RWPE2 (cell line): Measurements from ENCODE around the gene ZNF439.
"Not testable (repeated sequence)": the region's sequence is repeated elsewhere in the genome, so short reads cannot be mapped to it uniquely, and the experiment has no call there.

Experiments used
- ATAC-seq: fragments of 200-7000 bp; cut with Tn5 transposase; 3 replicates; pipeline ENCODE4 v1.9.1; 2021; ENCODE audit warnings: low read depth
- DNase-seq: peaks from one replicate; pipeline ENCODE4 v3.0.0-alpha.2; 2020; ENCODE audit warnings: low spot score
- H3K27ac ChIP-seq: fragments of 450-650 bp; 2 replicates; pipeline ENCODE4 v1.5.1; 2017; ENCODE audit warnings: mild to moderate bottlenecking; ENCODE audit not compliant: poor library complexity, severe bottlenecking
- H3K27me3 ChIP-seq: fragments of 250-450 bp; sonication (Bioruptor Pico); 2 replicates; pipeline ENCODE4 v1.5.1; 2021; ENCODE audit warnings: mild to moderate bottlenecking, moderate library complexity; ENCODE audit not compliant: insufficient read depth, poor library complexity, severe bottlenecking
- H3K36me3 ChIP-seq: fragments of 250-450 bp; sonication (Bioruptor Pico); 2 replicates; pipeline ENCODE4 v1.5.1; 2020; ENCODE audit warnings: low read depth, mild to moderate bottlenecking, moderate library complexity
- H3K4me1 ChIP-seq: fragments of 250-450 bp; sonication (Bioruptor Pico); 2 replicates; pipeline ENCODE4 v1.5.1; 2021; ENCODE audit warnings: mild to moderate bottlenecking, moderate library complexity; ENCODE audit not compliant: insufficient read depth, poor library complexity, severe bottlenecking
- H3K4me3 ChIP-seq: fragments of 250-450 bp; sonication (Bioruptor Pico); 2 replicates; pipeline ENCODE4 v1.5.1; 2021; ENCODE audit warnings: mild to moderate bottlenecking, moderate library complexity; ENCODE audit not compliant: severe bottlenecking
- H3K9me3 ChIP-seq: fragments of 250-450 bp; sonication (Bioruptor Pico); 2 replicates; pipeline ENCODE4 v1.5.1; 2021; ENCODE audit warnings: mild to moderate bottlenecking, moderate library complexity; ENCODE audit not compliant: severe bottlenecking
- CTCF ChIP-seq: fragments of 450-650 bp; IDR thresholded peaks from one replicate; pipeline ENCODE4 v1.5.1; 2017; ENCODE audit warnings: mild to moderate bottlenecking, moderate library complexity; ENCODE audit not compliant: poor library complexity, severe bottlenecking

The ZNF439 gene

GRCh38 chr19:11853358-11853757, 4.8 kb downstream of the ZNF439 start:
- TF ChIP-seq CTCF, result no peak
- Histone ChIP-seq H3K4me3 (no peak overlapping the region), H3K27me3 (no peaks in the 10 kb centered on the region), H3K36me3 (no peaks in the 10 kb centered on the region), H3K9me3 (no peaks in the 10 kb centered on the region), H3K27ac (no peak overlapping the region), H3K4me1 (no peaks in the 10 kb centered on the region)
- no peak for ATAC-seq
- no peak for DNase-seq

- Histone ChIP-seq H3K36me3 (no peaks in the 10 kb centered on the region), H3K27ac (no peak overlapping the region), H3K27me3 (no peaks in the 10 kb centered on the region), H3K4me3 (no peak overlapping the region), H3K4me1 (no peaks in the 10 kb centered on the region), H3K9me3 (no peaks in the 10 kb centered on the region)
- DNase-seq (no peak), ATAC-seq (no peak)
- TF ChIP-seq CTCF, result no peak
Measured at GRCh38 chr19:11856596-11857250, 8.2 kb downstream of the ZNF439 start.

GRCh38 chr19:11860721-11861120, 12.2 kb downstream of the ZNF439 start:
- TF ChIP-seq CTCF, result no peak
- Histone ChIP-seq H3K9me3 (no peaks in the 10 kb centered on the region), H3K27me3 (no peaks in the 10 kb centered on the region), H3K27ac (no peak overlapping the region), H3K36me3 (no peaks in the 10 kb centered on the region), H3K4me1 (no peaks in the 10 kb centered on the region), H3K4me3 (no peak overlapping the region)
- DNase-seq (no peak), ATAC-seq (no peak)

- no peaks in the 10 kb centered on the region for H3K9me3 ChIP-seq
- no peaks in the 10 kb centered on the region for H3K27me3 ChIP-seq
- H3K27ac ChIP-seq, result no peak overlapping the region
- no peaks in the 10 kb centered on the region for H3K36me3 ChIP-seq
- H3K4me1 ChIP-seq, result no peaks in the 10 kb centered on the region
- no peak for TF ChIP-seq CTCF
- ATAC-seq (no peak), DNase-seq (no peak)
- H3K4me3 ChIP-seq, result no peak overlapping the region
Measured at GRCh38 chr19:11861301-11861700, 12.8 kb downstream of the ZNF439 start.

- H3K27ac ChIP-seq, H3K4me3 ChIP-seq, H3K4me1 ChIP-seq, H3K27me3 ChIP-seq, ATAC-seq, DNase-seq: not testable (repeated sequence)
- Histone ChIP-seq H3K9me3 (peaks cover 16% of the 10 kb centered on the region), H3K36me3 (peaks cover 20% of the 10 kb centered on the region)
Measured at GRCh38 chr19:11867766-11868165, 19.2 kb downstream of the ZNF439 start.
